GM23338 (cell line): ENCODE data around the gene MGRN1. TPM values are rescaled to one million over a fixed set of nuclear protein-coding genes. Genes with fewer than 3 reads are reported as not detected.

Experiments used
- ATAC-seq: fragments of 200-7000 bp; cut with Tn5 transposase; 3 replicates; pipeline ENCODE4 v1.9.1; 2020
- DNase-seq: peaks from one replicate; pipeline ENCODE4 v3.0.0-alpha.2; 2015; ENCODE audit warnings: low spot score
- H2AFZ ChIP-seq: fragments of 200-600 bp; sonication (generic); 2 replicates; pipeline ENCODE4 v1.8.0; 2016; ENCODE audit warnings: antibody characterized with exemption, mild to moderate bottlenecking, moderate library complexity
- H3F3A ChIP-seq: fragments of 200-600 bp; sonication (generic); replicated peaks from 2 replicates; pipeline ENCODE4 v1.8.0; 2017; ENCODE audit warnings: antibody characterized with exemption, mixed run types, low read depth
- H3K27ac ChIP-seq: fragments of 200-600 bp; sonication (generic); 2 replicates; pipeline ENCODE4 v1.6.1; 2016; ENCODE audit warnings: low read depth
- H3K27me3 ChIP-seq: fragments of 200-600 bp; sonication (generic); 2 replicates; pipeline ENCODE4 v1.8.0; 2016; ENCODE audit warnings: mild to moderate bottlenecking, mixed run types, moderate library complexity; ENCODE audit not compliant: insufficient read depth
- H3K36me3 ChIP-seq: fragments of 200-600 bp; sonication (generic); 2 replicates; pipeline ENCODE4 v1.8.0; 2016; ENCODE audit warnings: mild to moderate bottlenecking; ENCODE audit not compliant: insufficient read depth
- H3K4me1 ChIP-seq: fragments of 200-600 bp; sonication (generic); 2 replicates; pipeline ENCODE4 v1.8.0; 2016; ENCODE audit warnings: mild to moderate bottlenecking, moderate library complexity; ENCODE audit not compliant: insufficient read depth
- H3K4me2 ChIP-seq: fragments of 200-600 bp; sonication (generic); 2 replicates; pipeline ENCODE4 v1.7.1; 2017; ENCODE audit warnings: mixed run types
- H3K4me3 ChIP-seq: fragments of 200-600 bp; sonication (generic); 2 replicates; pipeline ENCODE4 v1.6.1; 2016; ENCODE audit warnings: mixed run types
- H3K79me2 ChIP-seq: fragments of 200-600 bp; sonication (generic); replicated peaks from 2 replicates; pipeline ENCODE4 v1.8.0; 2017; ENCODE audit warnings: mild to moderate bottlenecking; ENCODE audit not compliant: insufficient read depth
- H3K9me2 ChIP-seq: fragments of 200-600 bp; sonication (generic); 2 replicates; pipeline ENCODE4 v1.8.0; 2017; ENCODE audit not compliant: insufficient read depth
- H4K20me1 ChIP-seq: fragments of 200-600 bp; sonication (generic); replicated peaks from 2 replicates; pipeline ENCODE4 v1.8.0; 2017; ENCODE audit warnings: mild to moderate bottlenecking; ENCODE audit not compliant: insufficient read depth
- H3K27ac Mint-ChIP-seq: 2 replicates; pipeline ENCODE4 v1.8.0; 2020; ENCODE audit warnings: inconsistent platforms, mild to moderate bottlenecking, moderate library complexity, mixed read lengths
- H3K27me3 Mint-ChIP-seq: 3 replicates; pipeline ENCODE4 v1.8.0; 2022; ENCODE audit warnings: low read depth, mild to moderate bottlenecking, moderate library complexity, mixed read lengths, inconsistent platforms; ENCODE audit not compliant: insufficient read depth, poor library complexity
- H3K36me3 Mint-ChIP-seq: 3 replicates; pipeline ENCODE4 v1.8.0; 2021; ENCODE audit warnings: low read depth, mild to moderate bottlenecking, inconsistent platforms, moderate library complexity, mixed read lengths
- H3K4me1 Mint-ChIP-seq: 3 replicates; pipeline ENCODE4 v1.8.0; 2020; ENCODE audit warnings: mild to moderate bottlenecking, inconsistent platforms, mixed read lengths
- H3K4me3 Mint-ChIP-seq: 3 replicates; pipeline ENCODE4 v1.8.0; 2021; ENCODE audit warnings: moderate library complexity, mild to moderate bottlenecking, inconsistent platforms, mixed read lengths
- H3K9me3 Mint-ChIP-seq: 3 replicates; pipeline ENCODE4 v1.8.0; 2020; ENCODE audit warnings: moderate library complexity, mild to moderate bottlenecking, inconsistent platforms, mixed read lengths
- CREB1 ChIP-seq: fragments of 250-450 bp; sonication (Bioruptor Pico); IDR thresholded peaks from 2 replicates; pipeline ENCODE4 v1.5.0; 2020; ENCODE audit warnings: low read depth, mild to moderate bottlenecking, moderate library complexity
- CTCF ChIP-seq, 2 experiments: fragments of 200-600 bp in 1 of 2; sonication (generic) in 1 of 2; conservative IDR thresholded peaks; 2 replicates each; pipeline versions ENCODE4 v1.5.1 to v1.6.1; 2016 to 2017; ENCODE audit warnings: antibody characterized with exemption in 2 of 2, low read depth in 2 of 2, mild to moderate bottlenecking in 2 of 2, moderate library complexity in 1 of 2
- ETS1 ChIP-seq: IDR thresholded peaks from 2 replicates; pipeline ENCODE4 v1.6.1; 2016; ENCODE audit warnings: antibody characterized with exemption
- EZH2 ChIP-seq: fragments of 200-600 bp; sonication (generic); IDR thresholded peaks from one replicate; pipeline ENCODE4 v1.8.0; 2017; ENCODE audit warnings: antibody characterized with exemption, mild to moderate bottlenecking, low read depth; ENCODE audit not compliant: unreplicated experiment
- EZH2phosphoT487 ChIP-seq: fragments of 200-600 bp; sonication (generic); IDR thresholded peaks from one replicate; pipeline ENCODE4 v1.8.1; 2018; ENCODE audit warnings: antibody characterized with exemption; ENCODE audit not compliant: unreplicated experiment
- JUNB ChIP-seq: IDR thresholded peaks from one replicate; pipeline ENCODE4 v1.6.1; 2016; ENCODE audit warnings: antibody characterized with exemption; ENCODE audit not compliant: unreplicated experiment
- NANOG ChIP-seq: IDR thresholded peaks from 2 replicates; pipeline ENCODE4 v1.6.1; 2016; ENCODE audit warnings: antibody characterized with exemption, borderline replicate concordance
- POLR2AphosphoS5 ChIP-seq: IDR thresholded peaks from 2 replicates; pipeline ENCODE4 v1.6.1; 2016; ENCODE audit warnings: antibody characterized with exemption, low read depth
- REST ChIP-seq: IDR thresholded peaks from one replicate; pipeline ENCODE4 v1.6.1; 2018; ENCODE audit warnings: antibody characterized with exemption; ENCODE audit not compliant: unreplicated experiment
- STAT1 ChIP-seq: IDR thresholded peaks from one replicate; pipeline ENCODE4 v1.6.1; 2016; ENCODE audit warnings: antibody characterized with exemption; ENCODE audit not compliant: unreplicated experiment
- ZNF114 ChIP-seq: fragments of 250-450 bp; sonication (Bioruptor Pico); IDR thresholded peaks from 2 replicates; pipeline ENCODE4 v1.5.0; 2020; ENCODE audit warnings: mild to moderate bottlenecking, moderate library complexity
- ZNF331 ChIP-seq: fragments of 250-450 bp; sonication (Bioruptor Pico); IDR thresholded peaks from 2 replicates; pipeline ENCODE4 v1.5.0; 2020; ENCODE audit warnings: low read depth, mild to moderate bottlenecking, moderate library complexity
- ZNF462 ChIP-seq: fragments of 250-450 bp; sonication (Bioruptor Pico); IDR thresholded peaks from 2 replicates; pipeline ENCODE4 v1.5.0; 2020; ENCODE audit warnings: mild to moderate bottlenecking, moderate library complexity
- polyA plus RNA-seq: library from polyadenylated mRNA; unstranded; fragments of >200 nt; fragmentation: Nextera tagmentation; extraction: Ambion mirVana; gene quantifications from 2 replicates; pipeline ENCODE4 v1.2.1, GENCODE V29; 2016
- total RNA-seq: library from RNA; depleted of rRNA; stranded (reverse); fragments of >200 nt; shearing (Covaris generic); gene quantifications from 2 replicates; pipeline ENCODE4 v1.2.3, GENCODE V29; 2014

Gene MGRN1
- total and polyA plus RNA-seq, 2 experiments from 2014 or later = 13.1 to 71.8 TPM

- no peaks in the 10 kb centered on the region for H3K9me3 Mint-ChIP-seq
- Histone ChIP-seq H2AFZ (no peak overlapping the region), H3K4me2 (no peak overlapping the region), H3K79me2 (no peaks in the 10 kb centered on the region), H3K4me1 (no peaks in the 10 kb centered on the region), H3K9me2 (no peaks in the 10 kb centered on the region), H3F3A (peaks cover 12% of the 10 kb centered on the region; the same call in 1 of the 2 replicates), H3K36me3 (no peaks in the 10 kb centered on the region), H4K20me1 (no peaks in the 10 kb centered on the region; the same call in 1 of the 2 replicates), H3K27ac (no peak overlapping the region), H3K4me3 (no peak overlapping the region), H3K27me3 (no peaks in the 10 kb centered on the region)
- H3K27ac Mint-ChIP-seq = peak overlapping the region; percentile 95; the same call in 1 of the 2 replicates
- peaks cover 7% of the 10 kb centered on the region for H3K36me3 Mint-ChIP-seq
- H3K4me1 Mint-ChIP-seq = peaks cover 12% of the 10 kb centered on the region
- DNase-seq (no peak), ATAC-seq (no peak)
- TF ChIP-seq ZNF114 (no peak), NANOG (no peak), JUNB (no peak), REST (no peak), CREB1 (CRISPR knock-in tag) (no peak), EZH2phosphoT487 (no peak), EZH2 (no peak), ZNF331 (CRISPR knock-in tag) (no peak), CTCF (conservative IDR thresholded peaks at IDR 0.05; ENCODE audit: low read depth in 2 of 2) (no peak), POLR2AphosphoS5 (no peak), ZNF462 (no peak), STAT1 (no peak), ETS1 (no peak)
- H3K4me3 Mint-ChIP-seq = no peak overlapping the region
- peaks cover 7% of the 10 kb centered on the region for H3K27me3 Mint-ChIP-seq
Observed at GRCh38 chr16:4676831-4677230, 52.2 kb downstream of the MGRN1 start.
